DOHH2 (cell line): ENCODE measurements around the gene SLC43A2.

ENCODE experiments used
- H3F3A ChIP-seq: fragments of 200-600 bp; sonication (generic), shearing (Covaris generic); 2 replicates; pipeline ENCODE4 v1.6.0; 2016; ENCODE audit warnings: antibody characterized with exemption, mild to moderate bottlenecking; ENCODE audit not compliant: control insufficient read depth, insufficient read depth
- H3K27ac ChIP-seq: fragments of 200-600 bp; sonication (generic); 2 replicates; pipeline ENCODE4 v1.5.1; 2014; ENCODE audit warnings: low read depth, mild to moderate bottlenecking, low read length, moderate library complexity
- H3K27me3 ChIP-seq: fragments of 200-600 bp; sonication (generic); 2 replicates; pipeline ENCODE4 v1.6.1; 2014; ENCODE audit warnings: mild to moderate bottlenecking, low read length, mixed read lengths; ENCODE audit not compliant: control insufficient read depth
- H3K36me3 ChIP-seq: fragments of 200-600 bp; sonication (generic); 2 replicates; pipeline ENCODE4 v1.6.1; 2014; ENCODE audit warnings: mild to moderate bottlenecking, low read length, moderate library complexity, mixed read lengths; ENCODE audit not compliant: control insufficient read depth
- H3K4me1 ChIP-seq: fragments of 200-600 bp; sonication (generic); 2 replicates; pipeline ENCODE4 v1.6.1; 2014; ENCODE audit warnings: mild to moderate bottlenecking, low read length, mixed read lengths; ENCODE audit not compliant: control insufficient read depth
- H3K4me2 ChIP-seq: fragments of 200-600 bp; sonication (generic); 2 replicates; pipeline ENCODE4 v1.6.0; 2014; ENCODE audit warnings: mild to moderate bottlenecking, low read length, moderate library complexity
- H3K4me3 ChIP-seq: fragments of 200-600 bp; sonication (generic); 2 replicates; pipeline ENCODE4 v1.5.1; 2014; ENCODE audit warnings: mild to moderate bottlenecking, low read length, mixed read lengths
- H3K79me2 ChIP-seq: fragments of 200-600 bp; sonication (generic); 2 replicates; pipeline ENCODE4 v1.6.1; 2014; ENCODE audit warnings: mild to moderate bottlenecking, low read length, mixed read lengths; ENCODE audit not compliant: control insufficient read depth
- H3K9me2 ChIP-seq: fragments of 200-600 bp; sonication (generic); replicated peaks from 2 replicates; pipeline ENCODE4 v1.6.1; 2014; ENCODE audit warnings: mild to moderate bottlenecking, low read length, mixed read lengths; ENCODE audit not compliant: control insufficient read depth
- H3K9me3 ChIP-seq: fragments of 200-600 bp; sonication (generic); 2 replicates; pipeline ENCODE4 v1.6.1; 2014; ENCODE audit warnings: antibody characterized with exemption, low read length, mixed read lengths; ENCODE audit not compliant: control insufficient read depth, insufficient read depth
- H4K20me1 ChIP-seq: fragments of 200-600 bp; sonication (generic); 2 replicates; pipeline ENCODE4 v1.6.0; 2014; ENCODE audit warnings: low read depth, mild to moderate bottlenecking, antibody characterized with exemption, low read length, moderate library complexity; ENCODE audit not compliant: control insufficient read depth, insufficient read depth
- CTCF ChIP-seq: fragments of 200-600 bp; sonication (generic); IDR thresholded peaks from one replicate; pipeline ENCODE4 v1.5.1; 2014; ENCODE audit warnings: antibody characterized with exemption, mild to moderate bottlenecking, low read depth, low read length; ENCODE audit not compliant: poor library complexity, severe bottlenecking
- EZH2phosphoT487 ChIP-seq: fragments of 200-600 bp; sonication (generic); IDR thresholded peaks from 2 replicates; pipeline ENCODE4 v1.6.1; 2017; ENCODE audit warnings: borderline replicate concordance, mild to moderate bottlenecking, antibody characterized with exemption, low read length, moderate library complexity, mixed read lengths

SLC43A2 gene

GRCh38 chr17:1640329-1641064 lies 11.9 kb upstream of the SLC43A2 start:
- H3K9me3 ChIP-seq = no peaks in the 10 kb centered on the region
- no peak overlapping the region for H3K4me2 ChIP-seq
- no peak overlapping the region for H3K4me3 ChIP-seq
- no peaks in the 10 kb centered on the region for H3K27me3 ChIP-seq
- no peaks in the 10 kb centered on the region for H3K79me2 ChIP-seq
- H4K20me1 ChIP-seq = no peaks in the 10 kb centered on the region
- H3K27ac ChIP-seq = no peak overlapping the region
- no peaks in the 10 kb centered on the region for H3K36me3 ChIP-seq
- peaks cover 23% of the 10 kb centered on the region for H3K4me1 ChIP-seq
- peaks cover 8% of the 10 kb centered on the region for H3F3A ChIP-seq
- TF ChIP-seq CTCF (no peak), EZH2phosphoT487 (no peak)
- H3K9me2 ChIP-seq = no peaks in the 10 kb centered on the region

DNA sequence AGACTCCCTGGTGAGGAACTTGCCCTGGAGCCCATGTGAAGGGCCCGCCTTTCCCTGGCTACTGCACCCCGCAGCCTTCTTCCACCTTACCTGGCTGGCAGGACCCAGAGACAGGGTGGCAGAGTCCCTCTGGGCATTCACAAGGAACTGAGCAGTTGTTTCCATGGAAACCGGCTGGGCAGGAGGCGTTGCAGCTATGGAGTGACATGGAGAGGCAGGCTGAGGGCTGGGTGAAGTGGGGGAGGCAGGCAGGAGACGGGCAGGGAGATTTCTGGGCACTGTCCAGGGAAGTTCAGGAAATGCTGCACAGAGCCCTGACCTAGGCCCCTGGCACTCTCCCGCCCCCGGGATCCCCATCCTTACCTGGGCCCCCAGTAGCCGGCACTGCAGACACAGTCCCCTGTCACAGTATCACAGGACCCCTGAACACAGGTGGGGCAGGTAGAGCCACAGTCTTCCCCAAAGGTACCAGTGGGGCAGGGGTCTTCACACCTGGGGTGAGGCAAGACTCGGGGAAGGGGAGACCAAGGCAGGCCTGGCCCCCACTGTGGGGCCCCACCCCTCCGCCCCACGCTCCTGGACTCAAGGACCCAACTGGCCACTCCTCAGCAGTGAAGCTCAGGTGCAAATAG lies 11.0 kb upstream of the SLC43A2 start:
- no peak overlapping the region for H3K4me2 ChIP-seq
- H3K27ac ChIP-seq = no peak overlapping the region
- H3K4me1 ChIP-seq = peaks cover 14% of the 10 kb centered on the region
- H3F3A ChIP-seq = peaks cover 8% of the 10 kb centered on the region
- H3K36me3 ChIP-seq = no peaks in the 10 kb centered on the region
- H3K27me3 ChIP-seq = no peaks in the 10 kb centered on the region
- no peaks in the 10 kb centered on the region for H4K20me1 ChIP-seq
- H3K9me3 ChIP-seq = no peaks in the 10 kb centered on the region
- TF ChIP-seq EZH2phosphoT487 = no peak
- no peak for TF ChIP-seq CTCF
- H3K79me2 ChIP-seq = no peaks in the 10 kb centered on the region
- no peak overlapping the region for H3K4me3 ChIP-seq
- H3K9me2 ChIP-seq = no peaks in the 10 kb centered on the region

GRCh38 chr17:1638624-1639300 lies 10.1 kb upstream of the SLC43A2 start:
- Histone ChIP-seq H3K79me2 (no peaks in the 10 kb centered on the region), H3F3A (peaks cover 10% of the 10 kb centered on the region), H3K4me3 (no peak overlapping the region), H3K9me2 (no peaks in the 10 kb centered on the region), H3K9me3 (no peaks in the 10 kb centered on the region), H4K20me1 (no peaks in the 10 kb centered on the region), H3K36me3 (no peaks in the 10 kb centered on the region), H3K27me3 (no peaks in the 10 kb centered on the region), H3K4me1 (peaks cover 13% of the 10 kb centered on the region), H3K4me2 (no peak overlapping the region), H3K27ac (no peak overlapping the region)
- no peak for TF ChIP-seq CTCF
- no peak for TF ChIP-seq EZH2phosphoT487
